Fibroblast of the aortic adventitia (primary cell): Measurements from ENCODE around the gene ZP2. TPM values are rescaled to one million over a fixed set of nuclear protein-coding genes. Genes with fewer than 3 reads are reported as not detected.
"Not testable (repeated sequence)": the region's sequence is repeated elsewhere in the genome, so short reads cannot be mapped to it uniquely, and the experiment has no call there.

Source experiments
- DNase-seq: peaks from one replicate; pipeline ENCODE4 v3.0.0-alpha.2; 2010; ENCODE audit warnings: low read depth
- H3K4me3 ChIP-seq: 2 replicates; pipeline ENCODE4 v1.5.1; 2011; ENCODE audit warnings: low read depth, mild to moderate bottlenecking, control low read depth, low read length, moderate library complexity
- total RNA-seq: library from RNA; depleted of rRNA; stranded (reverse); fragments of >200 nt; gene quantifications from 2 replicates; pipeline ENCODE4 v1.2.3, GENCODE V29; 2012; ENCODE audit warnings: low replicate concordance
- TF ChIP-seq, protein P1 (sequence below): IDR thresholded peaks from 2 replicates; pipeline ENCODE4 v1.5.1; 2011; ENCODE audit warnings: mild to moderate bottlenecking, low read length, control low read depth, inconsistent platforms; ENCODE audit not compliant: insufficient read depth

Gene ZP2
- total RNA-seq, 1 donor = not detected

DNA sequence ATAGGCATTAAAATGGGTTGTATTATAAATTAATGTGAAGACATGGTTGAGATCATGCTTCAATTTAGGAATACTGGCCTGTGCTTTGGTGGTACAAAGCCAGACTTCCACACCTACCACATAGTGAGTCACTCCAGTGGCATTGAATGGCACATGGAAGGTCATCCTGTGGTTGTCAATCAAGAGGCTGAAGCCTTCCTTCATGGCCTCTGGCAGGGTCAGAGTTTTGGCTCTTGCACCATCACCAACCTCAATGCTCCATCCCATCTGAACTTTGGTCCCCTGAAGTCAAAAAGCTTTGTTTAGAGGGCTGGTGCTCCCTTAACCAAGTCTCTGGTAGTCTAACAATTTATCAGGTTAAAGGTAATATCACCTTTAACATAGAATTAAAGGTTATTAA, 6.1 kb downstream of the ZP2 start:
- TF ChIP-seq, protein P1, sequence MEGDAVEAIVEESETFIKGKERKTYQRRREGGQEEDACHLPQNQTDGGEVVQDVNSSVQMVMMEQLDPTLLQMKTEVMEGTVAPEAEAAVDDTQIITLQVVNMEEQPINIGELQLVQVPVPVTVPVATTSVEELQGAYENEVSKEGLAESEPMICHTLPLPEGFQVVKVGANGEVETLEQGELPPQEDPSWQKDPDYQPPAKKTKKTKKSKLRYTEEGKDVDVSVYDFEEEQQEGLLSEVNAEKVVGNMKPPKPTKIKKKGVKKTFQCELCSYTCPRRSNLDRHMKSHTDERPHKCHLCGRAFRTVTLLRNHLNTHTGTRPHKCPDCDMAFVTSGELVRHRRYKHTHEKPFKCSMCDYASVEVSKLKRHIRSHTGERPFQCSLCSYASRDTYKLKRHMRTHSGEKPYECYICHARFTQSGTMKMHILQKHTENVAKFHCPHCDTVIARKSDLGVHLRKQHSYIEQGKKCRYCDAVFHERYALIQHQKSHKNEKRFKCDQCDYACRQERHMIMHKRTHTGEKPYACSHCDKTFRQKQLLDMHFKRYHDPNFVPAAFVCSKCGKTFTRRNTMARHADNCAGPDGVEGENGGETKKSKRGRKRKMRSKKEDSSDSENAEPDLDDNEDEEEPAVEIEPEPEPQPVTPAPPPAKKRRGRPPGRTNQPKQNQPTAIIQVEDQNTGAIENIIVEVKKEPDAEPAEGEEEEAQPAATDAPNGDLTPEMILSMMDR = no peak
- no peak for DNase-seq
- H3K4me3 ChIP-seq = no peak overlapping the region

DNA sequence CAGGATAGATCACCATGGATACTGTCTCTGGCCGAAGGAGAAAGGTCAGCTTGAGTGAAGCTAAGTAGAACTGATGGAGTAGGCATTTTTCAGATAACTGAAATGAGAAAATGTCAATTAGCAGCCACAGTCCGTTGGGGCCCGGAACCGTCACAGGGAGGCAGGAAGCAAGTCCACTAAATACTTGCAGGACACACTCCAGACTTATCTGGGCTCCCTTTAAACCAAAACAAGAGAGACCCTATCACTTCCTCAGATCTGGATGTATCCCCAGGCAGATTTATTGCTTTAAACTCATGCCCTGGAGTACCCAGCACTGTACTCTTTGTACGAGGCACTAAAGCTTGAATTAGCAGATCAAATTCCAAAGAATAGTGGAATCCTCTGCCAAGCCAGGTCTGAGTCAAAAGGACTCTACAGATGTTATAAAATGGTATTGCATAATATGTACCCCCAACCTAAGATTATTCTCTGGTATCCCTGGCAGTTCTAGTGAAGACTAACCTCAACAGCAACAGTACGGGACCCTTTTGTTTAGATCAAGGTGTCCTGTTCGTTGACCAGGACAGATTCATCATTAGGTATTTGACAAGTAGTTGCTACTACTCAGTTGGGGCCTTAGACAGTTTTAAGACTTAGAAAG, 8.1 kb downstream of the ZP2 start:
- no peak overlapping the region for H3K4me3 ChIP-seq
- TF ChIP-seq, protein P1 = no peak
- no peak for DNase-seq

DNA sequence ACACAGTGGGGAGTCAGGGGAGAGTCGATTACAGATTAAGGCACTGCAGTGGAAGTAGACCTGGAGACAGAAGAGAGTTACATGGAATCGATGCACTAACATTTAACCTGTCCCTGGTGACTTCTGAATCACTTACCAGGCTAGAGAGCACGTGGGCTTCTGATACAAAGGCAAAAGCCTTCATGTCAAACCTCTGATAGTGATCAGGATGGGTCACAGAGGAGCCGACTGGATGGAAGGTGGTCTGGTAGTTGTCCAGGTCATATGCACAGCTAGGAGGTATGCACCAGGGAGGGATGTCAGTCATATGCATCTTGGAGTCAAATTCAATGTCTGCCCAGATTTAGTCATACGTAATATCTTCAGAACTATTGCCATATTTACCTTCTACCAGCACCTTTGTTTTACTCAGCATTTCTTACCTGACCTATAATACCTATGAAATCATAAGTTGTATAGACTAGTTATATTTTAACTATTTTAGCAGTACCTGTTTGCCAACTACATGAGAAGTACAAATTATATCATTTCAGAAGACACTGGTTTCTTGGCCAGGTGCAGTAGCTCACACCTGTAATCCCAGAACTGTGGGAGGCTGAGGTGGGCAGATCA, 11.7 kb downstream of the ZP2 start:
- no peak for DNase-seq
- TF ChIP-seq, protein P1 = no peak
- no peak overlapping the region for H3K4me3 ChIP-seq

DNA sequence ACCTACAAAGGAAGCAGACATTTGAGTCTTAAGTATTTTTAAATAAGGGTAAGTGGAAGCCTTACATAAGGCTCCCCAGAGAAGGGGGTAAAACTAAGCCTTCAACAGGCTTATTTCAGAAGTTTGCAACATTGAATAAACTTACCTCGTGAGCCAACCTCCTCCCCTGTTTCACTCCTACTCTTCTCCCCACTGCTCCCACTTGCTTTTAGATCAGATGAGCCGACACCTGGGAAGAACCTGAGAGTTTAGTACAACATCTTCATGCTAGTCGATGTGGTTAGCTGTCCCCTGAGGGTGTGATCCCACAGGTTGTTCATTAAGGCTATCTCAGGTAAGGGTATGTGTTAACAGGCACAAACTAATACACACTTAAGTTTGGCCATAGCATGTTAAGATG, 13.8 kb downstream of the ZP2 start:
- TF ChIP-seq, protein P1 = no peak
- no peak overlapping the region for H3K4me3 ChIP-seq
- no peak for DNase-seq

DNA sequence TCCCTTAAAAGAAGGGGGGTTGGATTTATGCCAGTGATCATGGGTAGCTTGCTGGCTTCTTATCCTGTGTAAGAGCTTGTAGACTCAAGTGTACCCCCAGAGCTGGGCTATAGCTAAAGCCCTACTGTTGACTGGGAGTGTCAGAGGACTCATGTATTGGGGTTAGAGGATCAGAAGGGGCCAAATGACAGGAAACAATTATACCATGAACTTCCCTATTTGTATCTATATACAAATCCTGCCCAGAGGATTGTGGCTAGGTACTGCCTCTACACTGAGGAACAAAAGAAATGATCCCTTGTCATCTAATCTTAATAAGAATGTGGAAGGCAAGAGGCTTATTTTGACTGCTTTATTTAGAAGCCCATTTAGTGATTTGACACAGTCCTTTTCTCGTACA, 14.3 kb downstream of the ZP2 start:
- H3K4me3 ChIP-seq = no peak overlapping the region
- TF ChIP-seq, protein P1 = no peak
- no peak for DNase-seq

DNA sequence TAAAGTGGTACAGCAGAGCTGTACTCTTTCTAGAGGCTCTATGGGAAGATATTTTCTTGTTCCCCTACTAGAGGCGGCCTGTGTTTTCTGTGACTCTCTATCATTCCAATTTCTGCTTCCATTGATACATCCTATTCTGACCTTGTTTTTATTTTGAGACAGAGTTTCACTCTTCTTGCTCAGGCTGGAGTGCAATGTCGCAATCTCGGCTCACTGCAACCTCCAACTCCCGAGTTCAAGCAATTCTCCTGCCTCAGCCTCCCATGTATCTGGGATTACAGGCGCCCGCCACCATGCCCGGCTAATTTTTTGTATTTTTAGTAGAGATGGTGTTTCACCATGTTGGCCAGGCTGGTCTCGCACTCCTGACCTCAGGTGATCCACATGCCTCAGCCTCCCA, 16.0 kb downstream of the ZP2 start:
- H3K4me3 ChIP-seq, DNase-seq: not testable (repeated sequence)

DNA sequence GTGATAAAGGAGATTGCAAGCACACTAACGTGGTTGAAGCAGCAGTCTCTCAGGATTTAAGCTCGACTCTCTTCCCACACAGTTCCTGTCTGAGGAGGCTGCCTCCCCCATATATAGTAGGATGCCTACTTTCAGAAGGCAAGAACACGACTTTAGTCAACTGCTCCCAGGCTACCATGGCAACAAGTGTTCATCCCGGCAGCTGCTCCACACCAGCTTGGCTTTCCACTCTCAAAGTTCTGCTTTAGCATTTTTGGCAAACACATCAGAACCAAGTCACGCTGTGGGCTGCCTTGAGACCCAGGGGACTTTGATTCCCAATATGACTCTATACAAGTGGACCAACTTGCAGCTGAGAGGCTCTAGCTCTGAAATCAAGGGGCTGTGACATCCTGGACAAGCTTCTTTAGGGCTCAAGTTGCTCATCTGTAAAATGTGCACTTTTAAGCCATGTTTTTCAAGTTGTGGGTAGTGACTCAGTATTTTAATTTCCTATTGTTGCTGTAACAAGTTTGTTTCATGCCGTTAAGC, 16.5 kb downstream of the ZP2 start:
- TF ChIP-seq, protein P1 = no peak

More for the DNA sequence above, 16.5 kb downstream of the ZP2 start:
- DNase-seq = peak; percentile 26
- no peak overlapping the region for H3K4me3 ChIP-seq
